HEK293T (cell line): ENCODE data around the gene P4HA1.

Experiments
- BHLHE40 ChIP-seq: fragments of 450-650 bp; IDR thresholded peaks from 2 replicates; pipeline ENCODE4 v1.6.1; 2016; ENCODE audit warnings: mild to moderate bottlenecking, moderate library complexity, borderline replicate concordance
- ELF4 ChIP-seq: fragments of 450-650 bp; IDR thresholded peaks from 2 replicates; pipeline ENCODE4 v1.6.1; 2017; ENCODE audit warnings: antibody characterized with exemption
- FOXK2 ChIP-seq: fragments of 450-650 bp; IDR thresholded peaks from 2 replicates; pipeline ENCODE4 v1.6.1; 2016; ENCODE audit warnings: mild to moderate bottlenecking
- FOXM1 ChIP-seq: fragments of 450-650 bp; IDR thresholded peaks from 2 replicates; pipeline ENCODE4 v1.6.1; 2017; ENCODE audit warnings: mild to moderate bottlenecking, borderline replicate concordance
- NFRKB ChIP-seq: fragments of 450-650 bp; IDR thresholded peaks from 2 replicates; pipeline ENCODE4 v1.6.1; 2016; ENCODE audit warnings: mild to moderate bottlenecking, moderate library complexity
- SP1 ChIP-seq: fragments of 450-650 bp; IDR thresholded peaks from 2 replicates; pipeline ENCODE4 v1.6.1; 2017
- SUZ12 ChIP-seq: fragments of 450-650 bp; IDR thresholded peaks from 2 replicates; pipeline ENCODE4 v1.6.1; 2016; ENCODE audit warnings: mild to moderate bottlenecking
- TARDBP ChIP-seq: fragments of 450-650 bp; IDR thresholded peaks from 2 replicates; pipeline ENCODE4 v1.6.1; 2016
- ZNF384 ChIP-seq: fragments of 450-650 bp; IDR thresholded peaks from 2 replicates; pipeline ENCODE4 v1.6.1; 2016

DNA sequence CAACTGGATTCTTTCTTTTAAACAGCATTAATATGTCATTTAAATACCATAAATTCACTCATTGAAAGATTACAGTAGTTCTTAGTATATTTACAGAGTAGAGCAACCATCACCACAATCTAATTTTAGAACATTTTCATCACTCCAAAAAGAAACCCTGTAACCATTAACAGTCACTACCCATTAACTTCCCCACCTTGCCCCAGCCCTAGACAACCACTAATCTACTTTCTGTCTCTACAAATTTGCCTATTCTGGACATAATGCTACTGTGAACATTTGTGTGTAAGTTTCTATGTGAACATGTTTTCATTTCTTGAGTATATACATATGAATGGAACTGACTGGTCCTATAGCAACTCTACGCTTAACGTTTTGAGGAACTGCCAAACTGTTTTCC lies 42.4 kb downstream of the P4HA1 start:
- TF ChIP-seq SUZ12, result no peak
- TF ChIP-seq FOXK2, result no peak
- TF ChIP-seq SP1, result no peak
- TF ChIP-seq ELF4, result no peak
- no peak for TF ChIP-seq FOXM1
- no peak for TF ChIP-seq TARDBP
- TF ChIP-seq ZNF384, result no peak
- TF ChIP-seq NFRKB, result no peak
- no peak for TF ChIP-seq BHLHE40
